Activated CD8-positive, alpha-beta memory T cell treated with anti-CD3 and anti-CD28 coated beads for 24 hours (primary cell): ENCODE data around the gene OSGEP.
A peak's percentile ranks its signal among the peaks of the same experiment; 100 is the strongest.

Experiments used
- DNase-seq: peaks from one replicate; pipeline ENCODE4 v3.0.0-alpha.2; 2020

The OSGEP gene

GRCh38 chr14:20428802-20429201 lies 25.8 kb downstream of the OSGEP start:
- DNase-seq = no peak

- peak; percentile 71 for DNase-seq
Observed at GRCh38 chr14:20428010-20428365, 26.6 kb downstream of the OSGEP start.

- DNase-seq = no peak
Observed at GRCh38 chr14:20427231-20428009, 27.2 kb downstream of the OSGEP start.

GRCh38 chr14:20424851-20425250 lies 29.8 kb downstream of the OSGEP start:
- no peak for DNase-seq

- no peak for DNase-seq
Observed at GRCh38 chr14:20422886-20423285, 31.7 kb downstream of the OSGEP start.

GRCh38 chr14:20421267-20421666 lies 33.3 kb downstream of the OSGEP start:
- DNase-seq = no peak

- no peak for DNase-seq
Observed at GRCh38 chr14:20419419-20419818, 35.2 kb downstream of the OSGEP start.

GRCh38 chr14:20418501-20418909 lies 36.1 kb downstream of the OSGEP start:
- DNase-seq = no peak

- no peak for DNase-seq
Observed at GRCh38 chr14:20417250-20418186, 37.1 kb downstream of the OSGEP start.

- DNase-seq = no peak
Observed at GRCh38 chr14:20416223-20416622, 38.4 kb downstream of the OSGEP start.

- no peak for DNase-seq
Observed at GRCh38 chr14:20415782-20416206, 38.8 kb downstream of the OSGEP start.

- no peak for DNase-seq
Observed at GRCh38 chr14:20413744-20414082, 40.9 kb downstream of the OSGEP start.

- peak; percentile 87 for DNase-seq
Observed at GRCh38 chr14:20412876-20413743, 41.5 kb downstream of the OSGEP start, which contains the start of gene TEP1. TSS of gene TEP1 (minus strand) at chr14:20413501. CDS start at chr14:20408439, 5,062 bp downstream.

GRCh38 chr14:20412411-20412810 lies 42.2 kb downstream of the OSGEP start:
- no peak for DNase-seq

- no peak for DNase-seq
Observed at GRCh38 chr14:20409226-20409625, 45.4 kb downstream of the OSGEP start.

- no peak for DNase-seq
Observed at GRCh38 chr14:20403521-20403920, 51.1 kb downstream of the OSGEP start.

GRCh38 chr14:20400965-20401593 lies 53.5 kb downstream of the OSGEP start:
- peak; percentile 68 for DNase-seq

GRCh38 chr14:20400589-20400964 lies 54.0 kb downstream of the OSGEP start:
- no peak for DNase-seq

GRCh38 chr14:20397511-20397910 lies 57.1 kb downstream of the OSGEP start:
- DNase-seq = no peak
